ENCODE measurements around the gene LAMA2.

- TF ChIP-seq CTCF (IDR thresholded peaks at IDR 0.05; ENCODE audit: low read depth, low read length) (no peak), EZH2phosphoT487 (IDR thresholded peaks at IDR 0.05; ENCODE audit: low read depth) (no peak)
Observed at GRCh38 chr6:129209355-129209754, 326.4 kb downstream of the LAMA2 start.
